Type B pancreatic cell (in vitro differentiated cells): ENCODE results near the gene PRR15. TPM values are rescaled to one million over a fixed set of nuclear protein-coding genes. Genes with fewer than 3 reads are reported as not detected.
A peak's percentile ranks its signal among the peaks of the same experiment; 100 is the strongest.

ENCODE experiments used
- DNase-seq: peaks from one replicate; pipeline ENCODE4 v3.0.0; 2021; ENCODE audit warnings: mixed read lengths; ENCODE audit not compliant: unreplicated experiment; ENCODE audit errors: extremely low spot score
- H3K27ac Mint-ChIP-seq: 2 replicates; pipeline ENCODE4 v1.8.0; 2021; ENCODE audit warnings: mild to moderate bottlenecking, mixed read lengths
- H3K27me3 Mint-ChIP-seq: 2 replicates; pipeline ENCODE4 v1.8.0; 2021; ENCODE audit warnings: mixed read lengths
- H3K36me3 Mint-ChIP-seq: 2 replicates; pipeline ENCODE4 v1.8.0; 2021; ENCODE audit warnings: mixed read lengths
- H3K4me1 Mint-ChIP-seq: one replicate; pipeline ENCODE4 v1.8.0; 2021; ENCODE audit warnings: mixed read lengths; ENCODE audit not compliant: unreplicated experiment
- H3K4me3 Mint-ChIP-seq: 2 replicates; pipeline ENCODE4 v1.8.0; 2021; ENCODE audit warnings: mild to moderate bottlenecking, mixed read lengths
- H3K9me3 Mint-ChIP-seq: 2 replicates; pipeline ENCODE4 v1.8.0; 2021; ENCODE audit warnings: mixed read lengths
- total RNA-seq: library from RNA; stranded (reverse); gene quantifications from 2 replicates; pipeline ENCODE4 v1.2.1, GENCODE V29; 2021; ENCODE audit warnings: low replicate concordance
- TF ChIP-seq, protein P1 (sequence below): fragments of 200-600 bp; sonication (generic); conservative IDR thresholded peaks from 2 replicates; pipeline ENCODE4 v1.5.0; 2021; ENCODE audit warnings: antibody characterized with exemption, mild to moderate bottlenecking

Gene PRR15
- total RNA-seq, 1 donor from 2014 or later: 10.8 TPM

DNA sequence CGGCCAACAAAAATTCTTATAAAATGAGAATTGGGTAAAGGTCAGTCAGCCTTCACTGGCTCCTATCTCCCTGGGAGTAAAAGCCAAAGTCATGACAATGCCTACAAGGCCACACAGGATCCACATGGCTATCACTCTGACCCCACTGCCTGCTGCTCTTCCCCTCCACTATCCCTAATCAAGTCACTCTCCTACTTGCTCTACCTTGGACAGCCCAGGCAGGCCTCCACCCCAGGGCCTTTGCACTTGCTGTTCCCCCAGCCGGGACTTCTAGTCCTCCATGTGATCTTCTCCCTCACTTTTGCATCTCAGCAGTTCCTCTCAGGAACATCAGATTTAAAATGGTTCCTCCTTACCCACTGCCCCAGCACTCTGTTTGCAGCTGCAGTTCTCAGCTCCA is 50.6 kb downstream of the PRR15 start:
- no peak overlapping the region for H3K4me3 Mint-ChIP-seq
- H3K9me3 Mint-ChIP-seq: peaks cover 14% of the 10 kb centered on the region
- TF ChIP-seq, protein P1, sequence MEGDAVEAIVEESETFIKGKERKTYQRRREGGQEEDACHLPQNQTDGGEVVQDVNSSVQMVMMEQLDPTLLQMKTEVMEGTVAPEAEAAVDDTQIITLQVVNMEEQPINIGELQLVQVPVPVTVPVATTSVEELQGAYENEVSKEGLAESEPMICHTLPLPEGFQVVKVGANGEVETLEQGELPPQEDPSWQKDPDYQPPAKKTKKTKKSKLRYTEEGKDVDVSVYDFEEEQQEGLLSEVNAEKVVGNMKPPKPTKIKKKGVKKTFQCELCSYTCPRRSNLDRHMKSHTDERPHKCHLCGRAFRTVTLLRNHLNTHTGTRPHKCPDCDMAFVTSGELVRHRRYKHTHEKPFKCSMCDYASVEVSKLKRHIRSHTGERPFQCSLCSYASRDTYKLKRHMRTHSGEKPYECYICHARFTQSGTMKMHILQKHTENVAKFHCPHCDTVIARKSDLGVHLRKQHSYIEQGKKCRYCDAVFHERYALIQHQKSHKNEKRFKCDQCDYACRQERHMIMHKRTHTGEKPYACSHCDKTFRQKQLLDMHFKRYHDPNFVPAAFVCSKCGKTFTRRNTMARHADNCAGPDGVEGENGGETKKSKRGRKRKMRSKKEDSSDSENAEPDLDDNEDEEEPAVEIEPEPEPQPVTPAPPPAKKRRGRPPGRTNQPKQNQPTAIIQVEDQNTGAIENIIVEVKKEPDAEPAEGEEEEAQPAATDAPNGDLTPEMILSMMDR: no peak
- peaks cover 16% of the 10 kb centered on the region for H3K4me1 Mint-ChIP-seq
- no peak for DNase-seq
- no peaks in the 10 kb centered on the region for H3K27me3 Mint-ChIP-seq
- H3K36me3 Mint-ChIP-seq: no peaks in the 10 kb centered on the region
- H3K27ac Mint-ChIP-seq: peak overlapping the region; percentile 61

Other genes starting within 250 kb of the PRR15 start
- 1.7 TPM in 2 replicates for gene WIPF3, start 242.7 kb downstream of the PRR15 start, total RNA-seq